ES-I3 (cell line): Measurements from ENCODE around the gene CCL23.
"Not testable (repeated sequence)": the region's sequence is repeated elsewhere in the genome, so short reads cannot be mapped to it uniquely, and the experiment has no call there.

Source experiments
- H3K36me3 ChIP-seq: 2 replicates; pipeline ENCODE4 v1.6.1; 2013; ENCODE audit warnings: mild to moderate bottlenecking, low read length, control low read depth, moderate library complexity; ENCODE audit not compliant: insufficient read depth
- H3K4me1 ChIP-seq: 2 replicates; pipeline ENCODE4 v1.6.1; 2013; ENCODE audit warnings: mild to moderate bottlenecking, control low read depth, low read length; ENCODE audit not compliant: insufficient read depth
- H3K9ac ChIP-seq: 2 replicates; pipeline ENCODE4 v1.6.1; 2013; ENCODE audit warnings: low read depth, mild to moderate bottlenecking, low read length, moderate library complexity
- H3K9me3 ChIP-seq: 2 replicates; pipeline ENCODE4 v1.6.1; 2013; ENCODE audit warnings: mild to moderate bottlenecking, low read length, moderate library complexity; ENCODE audit not compliant: control insufficient read depth, insufficient read depth

CCL23 gene

GRCh38 chr17:36024106-36024869 is 6.5 kb upstream of the CCL23 start:
- Histone ChIP-seq H3K9me3 (no peaks in the 10 kb centered on the region), H3K4me1 (no peaks in the 10 kb centered on the region), H3K36me3 (no peaks in the 10 kb centered on the region), H3K9ac (no peak overlapping the region)

GRCh38 chr17:36019423-36019822 is 1.7 kb upstream of the CCL23 start:
- H3K4me1 ChIP-seq = no peaks in the 10 kb centered on the region
- no peak overlapping the region for H3K9ac ChIP-seq
- no peaks in the 10 kb centered on the region for H3K9me3 ChIP-seq
- H3K36me3 ChIP-seq = no peaks in the 10 kb centered on the region

DNA sequence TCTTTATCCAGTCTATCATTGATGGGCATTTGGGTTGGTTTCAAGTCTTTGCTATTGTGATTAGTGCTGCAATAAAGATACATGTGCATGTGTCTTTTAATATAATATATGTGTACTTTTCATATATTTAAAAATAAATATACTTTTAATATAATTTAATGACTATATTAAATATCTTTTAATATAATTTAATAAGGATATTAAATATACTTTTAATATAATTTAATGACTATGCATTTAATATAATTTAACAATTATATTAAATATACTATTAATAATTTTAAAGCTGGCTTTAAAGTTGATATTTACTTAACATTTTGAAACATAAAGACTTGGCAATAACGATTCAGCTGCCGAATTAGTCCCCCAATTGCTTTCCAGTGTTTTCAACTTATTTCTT is 1.2 kb downstream of the CCL23 start:
- Histone ChIP-seq H3K9me3 (no peaks in the 10 kb centered on the region), H3K9ac (no peak overlapping the region), H3K4me1 (no peaks in the 10 kb centered on the region), H3K36me3 (no peaks in the 10 kb centered on the region)

- not testable (repeated sequence) for H3K9ac ChIP-seq, H3K9me3 ChIP-seq, H3K4me1 ChIP-seq, H3K36me3 ChIP-seq
These were observed 1.9 kb downstream of the CCL23 start for GRCh38 chr17:36015895-36016294.

DNA sequence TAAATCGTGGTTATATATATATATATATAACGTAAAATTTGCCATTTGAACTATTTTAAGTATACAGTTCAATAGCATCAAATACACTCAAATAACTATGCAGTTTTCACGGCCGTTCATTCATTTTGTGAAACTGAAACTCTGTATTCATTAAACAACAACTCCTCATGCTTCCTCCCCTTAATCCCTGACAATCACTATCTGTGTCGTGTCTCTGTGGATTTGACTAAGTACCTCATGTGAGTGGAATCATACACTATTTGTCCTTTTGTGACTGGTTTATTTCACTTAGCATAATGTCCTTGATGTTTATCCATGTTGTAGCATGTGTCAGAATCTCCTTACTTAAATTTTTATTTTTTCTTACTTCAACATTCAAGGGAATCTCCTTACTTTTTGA is 2.8 kb downstream of the CCL23 start:
- no peaks in the 10 kb centered on the region for H3K36me3 ChIP-seq
- no peak overlapping the region for H3K9ac ChIP-seq
- H3K9me3 ChIP-seq = no peaks in the 10 kb centered on the region
- H3K4me1 ChIP-seq = no peaks in the 10 kb centered on the region

- no peak overlapping the region for H3K9ac ChIP-seq
- H3K36me3 ChIP-seq = no peaks in the 10 kb centered on the region
- H3K4me1 ChIP-seq = no peaks in the 10 kb centered on the region
- H3K9me3 ChIP-seq = no peaks in the 10 kb centered on the region; the same call in 1 of the 2 replicates
These were observed 6.6 kb downstream of the CCL23 start for GRCh38 chr17:36011201-36011600.

GRCh38 chr17:36008998-36009665 is 8.6 kb downstream of the CCL23 start:
- Histone ChIP-seq H3K4me1 (no peaks in the 10 kb centered on the region), H3K36me3 (no peaks in the 10 kb centered on the region), H3K9ac (no peak overlapping the region), H3K9me3 (no peaks in the 10 kb centered on the region; the same call in 1 of the 2 replicates)

GRCh38 chr17:36004594-36005108 is 13.1 kb downstream of the CCL23 start:
- no peaks in the 10 kb centered on the region; the same call in 1 of the 2 replicates for H3K9me3 ChIP-seq
- H3K4me1 ChIP-seq = no peaks in the 10 kb centered on the region
- no peak overlapping the region for H3K9ac ChIP-seq
- no peaks in the 10 kb centered on the region for H3K36me3 ChIP-seq

DNA sequence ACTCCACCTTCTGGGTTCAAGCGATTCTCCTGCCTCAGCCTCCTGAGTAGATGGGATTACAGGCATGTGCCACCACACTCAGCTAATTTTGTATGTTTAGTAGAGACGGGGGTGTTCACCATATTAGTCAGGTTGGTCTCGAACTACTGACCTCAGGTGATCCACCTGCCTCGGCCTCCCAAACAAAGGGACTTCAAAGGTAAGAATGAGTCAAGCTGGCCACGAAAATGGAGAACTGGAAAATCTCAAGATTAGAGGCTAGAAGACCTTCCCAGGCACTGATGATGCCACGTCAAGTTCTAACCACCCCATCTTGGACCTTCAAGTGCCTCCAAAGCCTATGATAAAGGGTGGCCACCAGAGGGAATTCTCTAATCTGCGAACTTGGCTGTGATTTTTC is 15.1 kb downstream of the CCL23 start:
- H3K9ac ChIP-seq = no peak overlapping the region
- no peaks in the 10 kb centered on the region for H3K4me1 ChIP-seq
- no peaks in the 10 kb centered on the region for H3K9me3 ChIP-seq
- no peaks in the 10 kb centered on the region for H3K36me3 ChIP-seq

GRCh38 chr17:36001862-36002603 is 15.7 kb downstream of the CCL23 start:
- no peaks in the 10 kb centered on the region for H3K4me1 ChIP-seq
- no peaks in the 10 kb centered on the region for H3K36me3 ChIP-seq
- no peaks in the 10 kb centered on the region for H3K9me3 ChIP-seq
- H3K9ac ChIP-seq = no peak overlapping the region

DNA sequence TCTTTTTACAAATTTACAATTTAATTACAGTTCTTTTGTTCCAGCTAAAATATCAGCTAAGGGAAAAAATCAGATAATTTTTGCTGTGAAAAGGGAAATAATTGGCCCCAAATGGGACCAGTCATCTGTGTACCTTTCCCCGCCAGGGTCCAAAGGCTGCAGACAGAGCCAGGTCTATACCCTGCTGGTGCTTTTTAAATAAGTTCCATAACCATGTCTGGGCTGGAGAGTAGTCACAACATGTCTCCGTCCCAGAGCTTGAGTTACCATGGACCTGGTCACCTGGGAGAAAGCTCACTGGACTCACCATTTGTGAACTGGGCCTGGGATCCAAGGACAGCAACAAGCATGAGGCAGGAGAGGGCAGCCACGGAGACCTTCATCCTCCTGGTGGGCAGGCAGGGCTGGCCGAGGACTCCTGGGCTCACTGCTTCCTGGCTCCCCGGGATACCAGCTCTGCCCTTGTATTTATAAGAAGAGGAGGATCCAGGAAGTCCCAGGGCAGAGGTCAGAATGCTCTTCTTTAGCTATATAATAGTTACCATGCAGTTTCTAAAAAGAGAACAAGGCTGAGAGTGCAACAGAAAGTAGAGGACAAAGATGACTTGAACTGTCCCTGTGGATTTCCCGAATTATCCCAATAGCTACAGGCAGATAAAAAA is 16.5 kb downstream of the CCL23 start, which contains the start of gene CCL15:
Gene CCL15, minus strand, starts transcription at position 444 of the 662 bp plus-strand sequence. Its CDS starts 61 bp downstream, at position 383.
- H3K4me1 ChIP-seq = no peaks in the 10 kb centered on the region
- H3K9ac ChIP-seq = no peak within 1 kb of the TSS
- no peaks in the 10 kb centered on the region for H3K36me3 ChIP-seq
- no peaks in the 10 kb centered on the region for H3K9me3 ChIP-seq

DNA sequence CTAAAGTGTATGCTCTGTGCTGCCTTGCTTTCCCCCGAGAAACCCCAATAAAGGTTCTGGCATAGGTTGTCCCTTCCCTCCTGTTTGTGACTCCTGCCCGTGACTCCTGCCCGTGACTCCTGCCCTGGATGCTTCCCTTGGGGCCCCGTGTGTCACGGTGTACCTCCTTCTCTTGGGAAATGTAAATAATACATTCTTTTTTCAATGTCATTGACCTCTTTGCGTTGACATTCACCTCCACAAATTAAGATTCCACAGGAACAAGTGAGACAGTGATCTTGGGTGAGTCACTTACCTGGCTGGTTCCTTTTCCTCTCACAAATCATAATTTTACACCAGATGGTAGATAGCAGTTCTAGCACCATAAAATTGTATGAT is 17.1 kb downstream of the CCL23 start:
- H3K9me3 ChIP-seq = no peaks in the 10 kb centered on the region
- no peaks in the 10 kb centered on the region for H3K36me3 ChIP-seq
- no peak overlapping the region for H3K9ac ChIP-seq
- H3K4me1 ChIP-seq = no peaks in the 10 kb centered on the region

DNA sequence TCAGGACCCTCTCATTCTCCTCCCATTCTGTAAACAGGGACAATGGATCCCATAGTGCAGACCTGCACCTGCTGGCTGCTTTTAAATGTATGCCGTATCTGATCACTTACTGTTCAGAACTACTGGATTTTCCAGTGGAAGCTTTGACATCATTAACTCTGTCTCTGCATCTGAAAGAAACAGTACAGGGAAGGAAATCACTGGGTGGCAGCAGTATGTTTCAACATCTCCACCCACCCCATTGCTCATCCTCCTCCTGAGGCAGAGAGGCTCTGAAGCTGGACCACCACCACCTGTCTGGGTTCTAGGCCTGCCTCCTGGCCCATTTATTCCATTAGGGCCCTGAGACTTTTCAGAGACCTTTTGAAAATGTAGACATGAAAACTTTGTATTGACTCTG is 19.0 kb downstream of the CCL23 start:
- no peaks in the 10 kb centered on the region for H3K9me3 ChIP-seq
- H3K4me1 ChIP-seq = no peaks in the 10 kb centered on the region
- no peaks in the 10 kb centered on the region for H3K36me3 ChIP-seq
- H3K9ac ChIP-seq = no peak overlapping the region

GRCh38 chr17:35998018-35998545 is 19.7 kb downstream of the CCL23 start:
- Histone ChIP-seq H3K36me3 (no peaks in the 10 kb centered on the region), H3K9me3 (no peaks in the 10 kb centered on the region), H3K9ac (no peak overlapping the region), H3K4me1 (no peaks in the 10 kb centered on the region)
